ENCODE results near the gene NUDCD3. TPM values are rescaled to one million over a fixed set of nuclear protein-coding genes. Genes with fewer than 3 reads are reported as not detected.

The NUDCD3 gene
- total and polyA plus RNA-seq, 2 experiments from 2014 or later, result 54.7 to 60.8 TPM

GRCh38 chr7:44538093-44538797, 47.8 kb upstream of the NUDCD3 start:
- TF ChIP-seq EZH2 (IDR thresholded peaks at IDR 0.05; ENCODE audit: borderline replicate concordance) (no peak), EZH2phosphoT487 (IDR thresholded peaks at IDR 0.05; ENCODE audit: low read depth, severe bottlenecking, unreplicated experiment) (no peak), CTCF (IDR thresholded peaks at IDR 0.05; ENCODE audit: poor library complexity) (no peak)
- Histone ChIP-seq H4K20me1 (ENCODE audit: insufficient read depth, poor library complexity, severe bottlenecking) (no peaks in the 10 kb centered on the region), H3K36me3 (replicated peaks; ENCODE audit: insufficient read depth, low read depth) (no peaks in the 10 kb centered on the region), H3K4me3 (no peak overlapping the region), H3K27ac (no peak overlapping the region), H3K27me3 (no peaks in the 10 kb centered on the region), H3K9me2 (replicated peaks; ENCODE audit: insufficient read depth) (no peaks in the 10 kb centered on the region), H3K4me1 (ENCODE audit: insufficient read depth) (peaks cover 42% of the 10 kb centered on the region), H2AFZ (no peak overlapping the region), H3K9me3 (ENCODE audit: low read depth) (no peaks in the 10 kb centered on the region), H3K79me2 (peaks cover 39% of the 10 kb centered on the region), H3K4me2 (peak overlapping the region; percentile 71)
- WGBS (ENCODE audit: low lambda C conversion rate, missing lambda C conversion rate), result 92% methylated on average over 17 of the region's 17 CpGs
- DNase-seq (ENCODE audit: low spot score), result no peak

DNA sequence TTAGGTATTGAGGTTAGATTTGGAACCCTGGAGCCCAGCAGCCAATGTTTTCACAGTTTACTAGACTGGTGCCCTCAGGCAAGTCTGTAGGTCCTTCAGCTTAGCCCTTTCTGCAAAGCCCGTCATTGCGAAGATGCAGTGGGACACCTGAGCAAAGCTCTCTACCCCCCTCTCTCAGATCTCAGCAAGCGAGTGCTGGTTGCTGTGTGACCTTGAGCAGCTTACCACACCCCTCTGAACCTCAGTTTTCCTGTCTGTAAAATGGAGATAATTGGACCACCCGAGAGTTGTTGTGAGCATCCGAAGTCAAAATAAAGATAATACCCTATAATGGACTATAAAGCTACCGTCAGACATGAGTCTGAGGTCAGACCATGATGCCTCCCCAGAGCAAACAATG, 47.0 kb upstream of the NUDCD3 start:
- H3K4me3 ChIP-seq, result no peak overlapping the region
- H3K27me3 ChIP-seq, result no peaks in the 10 kb centered on the region
- H3K9me2 ChIP-seq (replicated peaks; ENCODE audit: insufficient read depth), result no peaks in the 10 kb centered on the region
- 94% methylated on average over 6 of the region's 6 CpGs for WGBS (ENCODE audit: low lambda C conversion rate, missing lambda C conversion rate)
- DNase-seq (ENCODE audit: low spot score), result no peak
- no peak for TF ChIP-seq CTCF (IDR thresholded peaks at IDR 0.05; ENCODE audit: poor library complexity)
- no peak for TF ChIP-seq EZH2phosphoT487 (IDR thresholded peaks at IDR 0.05; ENCODE audit: low read depth, severe bottlenecking, unreplicated experiment)
- H2AFZ ChIP-seq, result no peak overlapping the region
- peaks cover 35% of the 10 kb centered on the region for H3K4me1 ChIP-seq (ENCODE audit: insufficient read depth)
- no peak overlapping the region for H3K27ac ChIP-seq
- H3K9me3 ChIP-seq (ENCODE audit: low read depth), result no peaks in the 10 kb centered on the region
- peak overlapping the region; percentile 71 for H3K4me2 ChIP-seq
- peaks cover 39% of the 10 kb centered on the region for H3K79me2 ChIP-seq
- no peaks in the 10 kb centered on the region for H4K20me1 ChIP-seq (ENCODE audit: insufficient read depth, poor library complexity, severe bottlenecking)
- no peaks in the 10 kb centered on the region for H3K36me3 ChIP-seq (replicated peaks; ENCODE audit: insufficient read depth, low read depth)

DNA sequence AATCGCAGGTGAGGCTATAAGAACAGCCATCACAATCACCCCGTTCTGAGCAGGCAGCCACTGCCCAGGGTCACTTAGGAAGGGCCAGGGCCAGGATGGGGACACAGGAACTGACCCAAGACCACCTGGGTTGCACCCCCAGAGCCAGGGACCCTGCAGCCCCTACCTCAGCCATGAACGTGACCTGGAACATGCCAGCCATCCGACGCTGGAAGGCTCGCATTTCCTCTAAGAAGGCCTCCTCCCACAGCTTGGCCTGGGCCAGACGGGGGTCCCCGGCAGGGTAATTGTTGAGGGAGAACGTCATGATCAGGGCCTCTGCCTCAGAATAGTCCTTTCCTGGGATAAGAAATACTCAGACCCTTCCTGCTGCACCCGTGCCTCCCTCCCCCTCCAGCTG, 45.6 kb upstream of the NUDCD3 start:
- no peak for DNase-seq (ENCODE audit: low spot score)
- Histone ChIP-seq H3K9me2 (replicated peaks; ENCODE audit: insufficient read depth) (no peaks in the 10 kb centered on the region), H3K27ac (no peak overlapping the region), H3K9me3 (ENCODE audit: low read depth) (no peaks in the 10 kb centered on the region), H3K4me1 (ENCODE audit: insufficient read depth) (peaks cover 23% of the 10 kb centered on the region), H4K20me1 (ENCODE audit: insufficient read depth, poor library complexity, severe bottlenecking) (no peaks in the 10 kb centered on the region), H2AFZ (no peak overlapping the region), H3K4me3 (no peak overlapping the region), H3K79me2 (peaks cover 39% of the 10 kb centered on the region), H3K4me2 (peak overlapping the region; percentile 71), H3K36me3 (replicated peaks; ENCODE audit: insufficient read depth, low read depth) (no peaks in the 10 kb centered on the region), H3K27me3 (no peaks in the 10 kb centered on the region)
- TF ChIP-seq EZH2phosphoT487 (IDR thresholded peaks at IDR 0.05; ENCODE audit: low read depth, severe bottlenecking, unreplicated experiment) (no peak), EZH2 (IDR thresholded peaks at IDR 0.05; ENCODE audit: borderline replicate concordance) (no peak), CTCF (IDR thresholded peaks at IDR 0.05; ENCODE audit: poor library complexity) (no peak)
- 85% methylated on average over 9 of the region's 10 CpGs for WGBS (ENCODE audit: low lambda C conversion rate, missing lambda C conversion rate)
